ENCODE results near the gene EP300.
A peak's percentile ranks its signal among the peaks of the same experiment; 100 is the strongest.

EP300 gene

GRCh38 chr22:41091132-41092022, 1.0 kb upstream of the EP300 start (continued):
- 0 out of 2 replicates have a peak, but pooled peaks have one; percentile 30 for TF ChIP-seq KLF7 (tag by site-specific recombination; IDR thresholded peaks at IDR 0.05; ENCODE audit: borderline replicate concordance)
- peak; percentile 99 for TF ChIP-seq ZBTB8A (tag by site-specific recombination; IDR thresholded peaks at IDR 0.05)
- no peak; the same call in 1 of the 2 replicates for TF ChIP-seq OVOL3 (tag by site-specific recombination; IDR thresholded peaks at IDR 0.05)
- peak; percentile 79 for TF ChIP-seq ZNF629 (tag by site-specific recombination; IDR thresholded peaks at IDR 0.05)
- no peak for TF ChIP-seq ZNF677 (tag by site-specific recombination; IDR thresholded peaks at IDR 0.05)
- peak; percentile 88; the same call in 1 of the 2 replicates for TF ChIP-seq ZNF391 (tag by site-specific recombination; IDR thresholded peaks at IDR 0.05; ENCODE audit: borderline replicate concordance, low read depth)
- TF ChIP-seq ZNF404 (tag by site-specific recombination; IDR thresholded peaks at IDR 0.05), result no peak
- TF ChIP-seq KLF17 (tag by site-specific recombination; IDR thresholded peaks at IDR 0.05), result peak; percentile 96
- TF ChIP-seq ZNF658 (tag by site-specific recombination; IDR thresholded peaks at IDR 0.05), result no peak
- no peak for TF ChIP-seq PRDM2 (tag by site-specific recombination; IDR thresholded peaks at IDR 0.05; ENCODE audit: borderline replicate concordance)
- TF ChIP-seq ZNF785 (tag by site-specific recombination; IDR thresholded peaks at IDR 0.05), result peak; percentile 86; the same call in 1 of the 2 replicates
- TF ChIP-seq ZNF214 (tag by site-specific recombination; IDR thresholded peaks at IDR 0.05; ENCODE audit: borderline replicate concordance), result no peak
- TF ChIP-seq ZNF274 (IDR thresholded peaks at IDR 0.05; ENCODE audit: low read length), result no peak
- no peak for TF ChIP-seq ZNF274 (tag by site-specific recombination; IDR thresholded peaks at IDR 0.05; ENCODE audit: borderline replicate concordance)
- no peak for TF ChIP-seq ZNF175 (tag by site-specific recombination; IDR thresholded peaks at IDR 0.05)
- TF ChIP-seq ZNF112 (tag by site-specific recombination; IDR thresholded peaks at IDR 0.05), result no peak
- TF ChIP-seq INSM2 (tag by site-specific recombination; IDR thresholded peaks at IDR 0.05), result peak; percentile 85
- no peak for TF ChIP-seq ZNF664 (tag by site-specific recombination; IDR thresholded peaks at IDR 0.05)
- TF ChIP-seq ZNF768 (tag by site-specific recombination; IDR thresholded peaks at IDR 0.05), result no peak; the same call in 1 of the 2 replicates
- peak; percentile 60 for TF ChIP-seq REST (tag by site-specific recombination; IDR thresholded peaks at IDR 0.05)
- peak; percentile 93 for TF ChIP-seq PRDM1 (tag by site-specific recombination; IDR thresholded peaks at IDR 0.05)
- TF ChIP-seq ZNF239 (tag by site-specific recombination; IDR thresholded peaks at IDR 0.05), result no peak
- TF ChIP-seq ZNF514 (tag by site-specific recombination; IDR thresholded peaks at IDR 0.05), result no peak
- TF ChIP-seq EGR2 (tag by site-specific recombination; IDR thresholded peaks at IDR 0.05; ENCODE audit: low read depth), result peak; percentile 65
- no peak for TF ChIP-seq ZNF837 (tag by site-specific recombination; IDR thresholded peaks at IDR 0.05)
- no peak for TF ChIP-seq ZNF585B (tag by site-specific recombination; IDR thresholded peaks at IDR 0.05)

Data from HEK293 (cell line).